Astrocyte of the cerebellum (primary cell): ENCODE measurements around the gene SDR39U1.
"Not testable (repeated sequence)": the region's sequence is repeated elsewhere in the genome, so short reads cannot be mapped to it uniquely, and the experiment has no call there.

Experiments used
- DNase-seq: peaks from one replicate; pipeline ENCODE4 v3.0.0-alpha.2; 2011; ENCODE audit warnings: low read depth
- H3K4me3 ChIP-seq: 2 replicates; pipeline ENCODE4 v1.5.1; 2011; ENCODE audit warnings: mild to moderate bottlenecking, low read depth, low read length, moderate library complexity
- CTCF ChIP-seq: IDR thresholded peaks from 2 replicates; pipeline ENCODE4 v1.5.1; 2012; ENCODE audit warnings: low read length, low read depth, moderate library complexity, mild to moderate bottlenecking; ENCODE audit errors: missing control alignments
- in situ Hi-C: cut with HindIII; loops from 2 replicates; pipeline ENCODE4 v1.10.0; 2017; ENCODE audit warnings: low sequenced_read_pairs

SDR39U1 gene

GRCh38 chr14:24473211-24473610 is 30.6 kb upstream of the SDR39U1 start:
- no peak for DNase-seq
- in situ Hi-C loops = no loop called here
- no peak overlapping the region for H3K4me3 ChIP-seq
- TF ChIP-seq CTCF = no peak

- DNase-seq, in situ Hi-C loops, H3K4me3 ChIP-seq: not testable (repeated sequence)
Measured at GRCh38 chr14:24470450-24470849, 27.9 kb upstream of the SDR39U1 start.

- in situ Hi-C loops = no loop called here
- no peak for DNase-seq
- TF ChIP-seq CTCF = no peak
- H3K4me3 ChIP-seq = no peak overlapping the region
Measured at GRCh38 chr14:24465805-24466204, 23.2 kb upstream of the SDR39U1 start.

- no peak for DNase-seq
- in situ Hi-C loops = no loop called here
- no peak overlapping the region for H3K4me3 ChIP-seq
- no peak for TF ChIP-seq CTCF
Measured at GRCh38 chr14:24465368-24465767, 22.8 kb upstream of the SDR39U1 start.

GRCh38 chr14:24463884-24464785 is 21.6 kb upstream of the SDR39U1 start:
- H3K4me3 ChIP-seq = no peak overlapping the region
- no peak for TF ChIP-seq CTCF
- in situ Hi-C loops = no loop called here
- DNase-seq = no peak

GRCh38 chr14:24463017-24463883 is 20.7 kb upstream of the SDR39U1 start:
- no peak overlapping the region for H3K4me3 ChIP-seq
- no peak for TF ChIP-seq CTCF
- in situ Hi-C loops = no loop called here
- no peak for DNase-seq

GRCh38 chr14:24461336-24461735 is 18.8 kb upstream of the SDR39U1 start:
- TF ChIP-seq CTCF = no peak
- in situ Hi-C loops = no loop called here
- no peak for DNase-seq
- H3K4me3 ChIP-seq = no peak overlapping the region
